ENCODE results near the gene IFNL1.

DNA sequence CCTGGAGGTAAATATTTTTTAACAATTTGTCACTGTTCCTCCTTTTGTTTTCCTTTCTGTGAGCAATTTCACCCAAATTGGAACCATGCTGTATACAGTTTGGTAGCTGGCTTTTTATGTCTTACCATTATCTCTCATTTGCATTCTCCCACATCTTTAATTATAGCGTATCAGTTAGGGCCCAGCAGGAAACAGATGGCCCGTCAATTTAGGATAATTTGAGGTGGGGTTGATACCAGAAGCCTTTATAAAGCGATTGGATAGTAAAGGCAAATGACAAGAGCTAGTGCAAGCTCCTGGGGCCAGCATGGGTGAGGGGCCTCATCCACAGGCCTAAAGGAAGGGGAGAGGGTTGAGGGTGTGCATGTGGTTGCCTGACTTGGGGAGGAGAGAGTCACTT lies 43.7 kb upstream of the IFNL1 start:
- TF ChIP-seq, protein P1, sequence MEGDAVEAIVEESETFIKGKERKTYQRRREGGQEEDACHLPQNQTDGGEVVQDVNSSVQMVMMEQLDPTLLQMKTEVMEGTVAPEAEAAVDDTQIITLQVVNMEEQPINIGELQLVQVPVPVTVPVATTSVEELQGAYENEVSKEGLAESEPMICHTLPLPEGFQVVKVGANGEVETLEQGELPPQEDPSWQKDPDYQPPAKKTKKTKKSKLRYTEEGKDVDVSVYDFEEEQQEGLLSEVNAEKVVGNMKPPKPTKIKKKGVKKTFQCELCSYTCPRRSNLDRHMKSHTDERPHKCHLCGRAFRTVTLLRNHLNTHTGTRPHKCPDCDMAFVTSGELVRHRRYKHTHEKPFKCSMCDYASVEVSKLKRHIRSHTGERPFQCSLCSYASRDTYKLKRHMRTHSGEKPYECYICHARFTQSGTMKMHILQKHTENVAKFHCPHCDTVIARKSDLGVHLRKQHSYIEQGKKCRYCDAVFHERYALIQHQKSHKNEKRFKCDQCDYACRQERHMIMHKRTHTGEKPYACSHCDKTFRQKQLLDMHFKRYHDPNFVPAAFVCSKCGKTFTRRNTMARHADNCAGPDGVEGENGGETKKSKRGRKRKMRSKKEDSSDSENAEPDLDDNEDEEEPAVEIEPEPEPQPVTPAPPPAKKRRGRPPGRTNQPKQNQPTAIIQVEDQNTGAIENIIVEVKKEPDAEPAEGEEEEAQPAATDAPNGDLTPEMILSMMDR (IDR thresholded peaks at IDR 0.05): no peak
- TF ChIP-seq EP300 (IDR thresholded peaks at IDR 0.05; ENCODE audit: low read depth): no peak
- TF ChIP-seq POLR2A (IDR thresholded peaks at IDR 0.05): no peak

Data from transverse colon (tissue), 3 donors.